Stimulated activated CD4-positive, alpha-beta T cell treated with anti-CD3 and anti-CD28 coated beads, Interleukin-12 subunit alpha, Interleukin-12 subunit beta, amount 100 ng/mL, for 4 hours (primary cell): ENCODE results near the gene TEX48.

ENCODE experiments used
- DNase-seq: peaks from one replicate; pipeline ENCODE4 v3.0.0-alpha.2; 2020

The TEX48 gene

DNA sequence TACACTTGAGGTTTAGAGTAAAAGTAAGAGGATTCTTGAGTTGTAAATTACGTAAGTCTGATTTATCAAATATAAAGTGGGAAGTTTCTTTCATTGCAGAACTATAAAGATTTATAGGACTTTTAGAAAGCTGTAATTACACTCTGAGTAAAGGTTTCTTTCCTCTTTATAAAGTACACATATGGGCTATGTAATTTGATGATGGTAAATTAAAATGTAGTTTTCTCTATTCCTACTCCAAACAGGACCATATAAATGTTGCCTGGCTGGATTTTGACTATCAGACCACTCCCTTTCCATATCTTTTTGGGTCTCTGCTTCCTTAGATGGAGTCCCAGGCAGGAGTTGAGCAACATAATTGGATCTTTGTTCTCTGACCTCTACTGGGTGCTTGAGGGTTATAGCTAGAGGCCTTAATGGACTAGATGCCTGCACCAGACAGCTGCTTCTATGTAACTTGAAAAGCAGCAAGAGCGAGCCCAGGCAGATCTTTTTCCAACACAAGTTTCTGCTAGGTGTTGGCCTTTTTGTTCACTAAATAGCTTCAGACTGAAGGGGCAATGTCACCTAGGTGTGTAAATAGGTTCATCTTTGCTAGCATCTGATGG, 11.4 kb upstream of the TEX48 start:
- DNase-seq: no peak

- no peak for DNase-seq
These were observed 9.9 kb upstream of the TEX48 start for GRCh38 chr9:114691956-114692295.

GRCh38 chr9:114691046-114691955, 9.3 kb upstream of the TEX48 start:
- DNase-seq: peak; percentile 55

DNA sequence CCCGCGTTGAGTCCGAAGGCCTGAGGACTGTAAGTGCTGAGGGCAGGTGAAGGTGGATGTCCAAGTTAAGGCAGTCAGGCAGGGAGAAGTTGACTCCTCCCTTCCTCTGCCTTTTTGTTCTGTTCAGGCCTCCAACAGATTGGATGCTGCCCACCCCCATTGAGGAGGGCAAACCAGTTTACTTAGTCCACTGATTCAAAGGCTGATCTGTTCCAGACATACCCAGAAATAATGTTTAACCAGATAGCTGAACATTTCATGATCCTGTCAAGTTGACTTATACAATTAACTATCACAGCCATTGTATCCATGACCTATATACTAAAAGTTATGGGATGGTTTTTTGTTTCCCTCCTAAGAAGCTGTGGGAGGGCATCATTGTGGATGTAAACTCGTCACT, 8.3 kb upstream of the TEX48 start:
- DNase-seq: no peak

DNA sequence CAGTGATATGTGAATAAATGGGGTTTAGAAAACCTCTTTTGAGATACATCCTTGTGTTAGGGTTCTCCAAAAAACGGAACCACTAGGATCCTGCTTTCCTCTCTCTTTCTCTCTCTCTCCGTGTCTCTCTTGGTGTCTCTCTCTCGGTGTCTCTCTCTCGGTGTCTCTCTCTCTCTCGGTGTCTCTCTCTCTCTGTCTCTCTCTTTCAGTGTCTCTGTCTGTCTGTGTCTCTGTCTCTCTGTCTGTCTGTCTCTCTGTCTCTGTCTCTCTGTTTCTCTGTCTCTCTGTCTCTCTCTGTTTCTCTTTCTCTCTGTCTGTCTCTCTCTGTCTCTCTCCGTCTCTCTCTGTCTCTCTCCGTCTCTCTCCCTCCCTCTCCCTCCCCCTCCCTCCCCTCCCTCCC, 7.8 kb upstream of the TEX48 start:
- DNase-seq: no peak

GRCh38 chr9:114688909-114689610, 7.1 kb upstream of the TEX48 start:
- no peak for DNase-seq

GRCh38 chr9:114688379-114688778, 6.4 kb upstream of the TEX48 start:
- no peak for DNase-seq

DNA sequence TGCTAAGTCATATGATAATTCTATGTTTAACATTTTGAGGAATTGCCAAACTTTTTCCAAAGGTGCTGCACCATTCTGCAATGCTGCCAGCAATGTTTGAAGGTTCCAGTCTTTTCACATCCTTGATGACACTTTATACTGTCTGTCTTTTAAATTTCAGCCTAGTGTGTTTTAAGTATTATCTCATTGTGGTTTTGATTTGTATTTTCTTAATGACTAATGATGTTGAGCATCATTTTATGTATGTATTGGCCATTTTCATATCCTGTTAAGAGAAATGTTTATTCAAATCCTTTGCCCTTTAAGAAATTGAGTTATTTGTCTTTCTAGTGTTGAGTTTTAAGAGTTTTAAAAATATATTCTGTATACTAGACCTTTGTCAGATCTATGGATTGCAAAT, 5.0 kb upstream of the TEX48 start:
- DNase-seq: no peak

DNA sequence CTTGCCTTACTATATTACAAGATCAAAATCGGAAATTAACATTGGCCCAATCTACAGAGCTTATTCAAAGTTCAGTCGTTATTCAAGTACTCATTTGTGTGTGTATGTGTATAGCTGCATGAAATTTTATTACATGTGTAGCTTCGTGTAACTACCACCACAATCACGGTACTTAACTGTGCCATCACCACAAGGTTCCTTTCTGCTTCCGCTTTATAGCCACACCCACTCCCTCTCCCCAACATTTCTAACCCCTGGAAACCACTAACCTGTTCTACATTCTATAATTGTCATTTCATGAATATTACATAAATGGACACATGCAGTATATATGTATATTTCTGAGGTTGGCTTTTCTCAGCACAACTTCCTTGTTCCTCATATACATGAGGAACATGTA, 4.0 kb upstream of the TEX48 start:
- no peak for DNase-seq

GRCh38 chr9:114684036-114684435, 2.0 kb upstream of the TEX48 start:
- no peak for DNase-seq

GRCh38 chr9:114682846-114683245, 854 bp upstream of the TEX48 start:
- DNase-seq: no peak

GRCh38 chr9:114680259-114681001, 1.6 kb downstream of the TEX48 start:
- no peak for DNase-seq

- no peak for DNase-seq
These were observed 3.2 kb downstream of the TEX48 start for GRCh38 chr9:114678795-114679194.

GRCh38 chr9:114678130-114678529, 3.9 kb downstream of the TEX48 start:
- DNase-seq: no peak

GRCh38 chr9:114677418-114677817, 4.6 kb downstream of the TEX48 start:
- no peak for DNase-seq

GRCh38 chr9:114676901-114677300, 5.1 kb downstream of the TEX48 start:
- no peak for DNase-seq

- DNase-seq: no peak
These were observed 7.0 kb downstream of the TEX48 start for GRCh38 chr9:114674798-114675540.

DNA sequence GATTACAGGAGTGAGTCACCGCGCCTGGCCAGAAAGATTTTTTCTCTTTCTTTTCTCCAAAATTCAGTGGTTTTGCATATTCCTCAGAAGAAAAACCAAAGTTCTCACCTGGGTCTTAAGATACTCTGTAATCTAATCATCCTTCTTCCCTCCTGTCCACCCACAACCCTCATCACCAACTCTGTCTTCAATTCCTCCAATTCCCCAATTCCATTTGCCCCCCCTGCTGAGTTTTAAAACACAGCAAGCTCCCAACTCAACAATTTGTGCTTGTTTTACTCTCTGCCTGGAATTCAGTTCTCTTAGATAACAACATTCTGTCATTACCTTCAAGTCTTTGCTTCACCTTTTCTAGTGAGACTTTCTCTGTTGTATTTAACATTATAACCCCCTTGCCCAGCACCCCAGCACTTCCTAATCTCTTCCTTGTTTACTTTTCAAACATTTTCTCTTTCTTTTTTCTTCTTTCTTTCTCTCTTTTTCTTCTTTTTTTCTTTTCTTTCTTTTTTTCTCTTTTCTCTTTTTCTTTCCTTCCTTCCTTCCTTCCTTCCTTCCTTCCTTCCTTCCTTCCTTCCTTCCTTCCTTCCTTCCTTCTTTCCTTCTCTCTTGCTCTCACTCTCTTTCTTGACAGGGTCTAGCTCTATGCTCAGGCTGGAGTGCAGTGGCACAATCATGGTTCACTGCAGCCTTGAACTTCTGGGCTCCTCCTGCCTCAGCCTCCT, 7.8 kb downstream of the TEX48 start:
- no peak for DNase-seq

GRCh38 chr9:114671605-114672004, 10.4 kb downstream of the TEX48 start:
- no peak for DNase-seq

GRCh38 chr9:114669961-114670360, 12.0 kb downstream of the TEX48 start:
- no peak for DNase-seq

DNA sequence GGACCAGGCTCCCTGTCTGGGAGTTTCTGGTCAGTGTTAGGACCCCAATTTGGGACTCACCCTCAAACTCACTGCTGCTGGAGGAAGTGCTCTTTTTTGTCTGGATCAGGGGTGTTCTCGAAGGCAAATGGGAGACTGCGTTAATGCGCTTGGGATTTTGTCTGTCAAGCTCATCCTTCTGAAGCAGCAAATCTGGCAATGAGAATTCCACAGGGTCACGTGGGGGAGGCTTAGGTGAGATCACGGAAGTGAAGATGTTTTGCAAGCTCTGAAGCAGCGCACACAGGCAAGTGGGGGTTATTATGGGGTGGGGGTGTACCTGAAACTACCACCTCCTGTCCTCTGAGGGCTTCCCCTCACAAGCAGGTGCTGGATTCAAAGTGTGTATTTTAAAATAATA, 13.8 kb downstream of the TEX48 start:
- DNase-seq: no peak

DNA sequence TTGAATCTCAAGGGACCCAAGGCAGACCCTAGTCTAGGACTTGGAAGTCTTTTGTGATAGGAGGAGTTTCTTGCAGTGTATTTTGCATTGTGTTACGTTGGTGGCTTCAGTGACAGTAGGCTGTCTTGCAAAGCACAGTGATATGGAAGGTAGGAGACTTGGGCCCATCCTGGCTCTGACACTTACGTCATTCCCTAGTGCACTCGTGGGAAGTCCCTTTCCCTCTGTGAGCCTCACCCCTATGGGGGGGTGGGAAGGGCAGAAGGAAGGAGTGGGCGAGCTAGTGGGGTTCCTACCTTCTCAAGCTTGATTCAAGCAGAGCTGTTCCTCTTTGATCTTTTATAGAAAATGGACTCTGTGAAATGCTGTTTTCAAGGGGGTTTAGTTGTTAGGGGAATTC, 15.1 kb downstream of the TEX48 start:
- no peak for DNase-seq
